ENCODE results near the gene ACOX3. TPM values are rescaled to one million over a fixed set of nuclear protein-coding genes. Genes with fewer than 3 reads are reported as not detected.

The ACOX3 gene
- total and polyA plus RNA-seq, 2 of the 8 experiments (the other 6 are each of a cell fraction or from before 2014, with no cell fraction given) = 2.5 to 9.9 TPM

DNA sequence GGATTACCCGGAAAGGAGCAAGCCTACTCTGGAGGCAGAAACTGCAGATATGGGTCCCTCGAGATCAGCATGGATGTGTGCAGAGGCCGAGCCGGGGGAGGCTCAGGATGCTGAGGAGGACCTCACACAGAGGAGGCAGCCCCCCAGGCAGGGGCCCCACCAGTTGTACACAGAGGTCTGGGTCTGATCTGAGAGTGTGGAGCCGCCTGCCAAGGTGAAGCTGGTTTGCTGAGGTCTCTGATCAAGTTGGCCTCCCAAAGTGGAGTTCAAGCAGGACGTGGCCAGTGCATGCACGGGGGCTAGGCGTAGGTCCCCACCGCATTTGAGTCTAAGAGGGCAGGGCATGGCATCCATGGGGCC lies 35.0 kb downstream of the ACOX3 start:
- Histone ChIP-seq H2BK12ac (ENCODE audit: low read depth, low read length) (no peak overlapping the region), H2BK20ac (ENCODE audit: low read length) (no peak overlapping the region), H3K18ac (ENCODE audit: extremely low read depth, low read length) (no peak overlapping the region), H4K5ac (ENCODE audit: insufficient read length, low read depth, low read length) (no peak overlapping the region), H3K4me3 (ENCODE audit: extremely low read depth in 1 of 4, insufficient read depth in 2 of 4, low read depth in 3 of 4, low read length in 4 of 4) (no peak overlapping the region), H2AK5ac (ENCODE audit: low read depth, low read length) (no peak overlapping the region), H4K20me1 (replicated peaks in 1 of 2; ENCODE audit: control insufficient read depth in 1 of 2, insufficient read depth in 2 of 2, low read length in 2 of 2) (no peaks in the 10 kb centered on the region), H2BK120ac (replicated peaks; ENCODE audit: low read depth, low read length) (no peak overlapping the region), H3K14ac (ENCODE audit: insufficient read length) (no peak overlapping the region), H3K27ac (ENCODE audit: low read depth, low read length) (no peak overlapping the region), H3K27me3 (replicated peaks in 1 of 4; ENCODE audit: control insufficient read depth in 3 of 4, extremely low read depth in 1 of 4, insufficient read depth in 3 of 4, low read length in 3 of 4) (no peaks in the 10 kb centered on the region), H3K9ac (replicated peaks in 1 of 4; ENCODE audit: extremely low read depth in 1 of 4, low read depth in 3 of 4, low read length in 3 of 4) (no peak overlapping the region), H3K4ac (replicated peaks; ENCODE audit: insufficient read length, low read depth, low read length) (no peak overlapping the region), H2BK5ac (ENCODE audit: low read depth, low read length) (no peak overlapping the region), H2BK15ac (ENCODE audit: low read length) (no peak overlapping the region), H3K36me3 (ENCODE audit: control insufficient read depth in 2 of 4, insufficient read depth in 4 of 4, low read length in 3 of 4) (peaks cover 0 to 3% (median 0%) of the 10 kb centered on the region in 4 experiments; a peak in 1 of 8 replicates), H3K79me1 (ENCODE audit: low read depth, low read length) (no peaks in the 10 kb centered on the region), H3K23ac (ENCODE audit: insufficient read length) (no peak overlapping the region), H3K79me2 (ENCODE audit: control insufficient read depth in 1 of 2, insufficient read depth in 2 of 2, low read length in 2 of 2) (no peaks in the 10 kb centered on the region), H3K56ac (replicated peaks; ENCODE audit: insufficient read length, low read depth, low read length) (no peak overlapping the region), H3K4me2 (ENCODE audit: insufficient read depth in 1 of 2, low read depth in 2 of 2, low read length in 2 of 2) (no peak overlapping the region), H3K23me2 (ENCODE audit: low read depth, low read length) (no peaks in the 10 kb centered on the region), H2AFZ (ENCODE audit: low read length) (no peak overlapping the region), H4K8ac (ENCODE audit: extremely low read depth, insufficient read depth, low read length) (no peak overlapping the region), H3K9me3 (ENCODE audit: insufficient read depth in 2 of 2, low read depth in 1 of 2, low read length in 1 of 2) (no peaks in the 10 kb centered on the region; a peak in 1 of 4 replicates), H4K91ac (replicated peaks; ENCODE audit: insufficient read length, low read length) (no peak overlapping the region), H3K4me1 (replicated peaks in 1 of 4; ENCODE audit: control insufficient read depth in 3 of 4, insufficient read depth in 4 of 4, low read length in 3 of 4) (peaks cover 0 to 3% (median 2%) of the 10 kb centered on the region in 4 experiments; a peak in 5 of 7 replicates)
- ChIA-PET POLR2A (ENCODE audit: partially characterized antibody) (no interaction called here), CTCF (ENCODE audit: partially characterized antibody) (interaction anchor here (0.7 to 6.5 kb wide), 10 partner anchors 11 to 169 kb away, joined by 3 to 74 read pairs (median 4); partner anchors contain the start of gene HTRA3)
- DNase-seq (ENCODE audit: low read depth in 1 of 2, low spot score in 2 of 2) (no peak), FAIRE-seq (no peak)
- TF ChIP-seq RBBP5 (IDR thresholded peaks at IDR 0.05; ENCODE audit: borderline replicate concordance, low read depth, low read length) (no peak), SUZ12 (IDR thresholded peaks at IDR 0.05; ENCODE audit: low read length) (no peak), JUND (IDR thresholded peaks at IDR 0.05; ENCODE audit: low read length) (no peak), TBP (IDR thresholded peaks at IDR 0.05; ENCODE audit: low read depth, low read length) (no peak), ASH2L (IDR thresholded peaks at IDR 0.05; ENCODE audit: low read length) (no peak), SRF (IDR thresholded peaks at IDR 0.05; ENCODE audit: low read depth, low read length) (no peak), PHF8 (conservative IDR thresholded peaks at IDR 0.05; ENCODE audit: low read depth, low read length) (no peak), CBX5 (IDR thresholded peaks at IDR 0.05; ENCODE audit: low read depth, low read length) (no peak), FOSL1 (IDR thresholded peaks at IDR 0.05; ENCODE audit: insufficient read depth, low read depth, low read length) (no peak), KDM1A (IDR thresholded peaks at IDR 0.05; ENCODE audit: borderline replicate concordance, low read length) (no peak)
- 80% methylated on average over 9 of the region's 9 CpGs; no CpG with 5 or more reads in 1 of the 2 experiments for WGBS, 2 experiments (ENCODE audit: extremely low coverage in 1 of 2, insufficient coverage in 1 of 2, insufficient read length in 1 of 2, insufficient replicate concordance in 2 of 2, low coverage in 1 of 2, low lambda C conversion rate in 2 of 2, missing lambda C conversion rate in 1 of 2)
